Measurements from ENCODE around the gene KIF26A.

KIF26A gene

GRCh38 chr14:104106471-104106991 lies 31.9 kb upstream of the KIF26A start:
- TF ChIP-seq CTCF (IDR thresholded peaks at IDR 0.05): no peak
- DNase-seq (ENCODE audit: low spot score): no peak
- Histone ChIP-seq H3K4me3 (no peak overlapping the region), H3K27ac (no peak overlapping the region)

- TF ChIP-seq CTCF (IDR thresholded peaks at IDR 0.05): no peak
- Histone ChIP-seq H3K4me3 (no peak overlapping the region), H3K27ac (no peak overlapping the region)
- no peak for DNase-seq (ENCODE audit: low spot score)
Observed at GRCh38 chr14:104107101-104107581, 31.2 kb upstream of the KIF26A start.

GRCh38 chr14:104107611-104108569 lies 30.5 kb upstream of the KIF26A start:
- no peak overlapping the region for H3K27ac ChIP-seq
- H3K4me3 ChIP-seq: no peak overlapping the region
- no peak for TF ChIP-seq CTCF (IDR thresholded peaks at IDR 0.05)
- no peak for DNase-seq (ENCODE audit: low spot score)

GRCh38 chr14:104108570-104109541 lies 29.5 kb upstream of the KIF26A start:
- H3K4me3 ChIP-seq: no peak overlapping the region
- TF ChIP-seq CTCF (IDR thresholded peaks at IDR 0.05): no peak
- H3K27ac ChIP-seq: no peak overlapping the region
- no peak for DNase-seq (ENCODE audit: low spot score)

- no peak overlapping the region for H3K4me3 ChIP-seq
- no peak for DNase-seq (ENCODE audit: low spot score)
- H3K27ac ChIP-seq: no peak overlapping the region
- TF ChIP-seq CTCF (IDR thresholded peaks at IDR 0.05): no peak
Observed at GRCh38 chr14:104109731-104110361, 28.5 kb upstream of the KIF26A start.

- no peak for TF ChIP-seq CTCF (IDR thresholded peaks at IDR 0.05)
- Histone ChIP-seq H3K4me3 (no peak overlapping the region), H3K27ac (no peak overlapping the region)
- no peak for DNase-seq (ENCODE audit: low spot score)
Observed at GRCh38 chr14:104110491-104111209, 27.7 kb upstream of the KIF26A start.
